Hematopoietic multipotent progenitor cell treated with erythropoietin and hydrocortisone succinate and interleukin-3 and kit ligand, for 4 days (in vitro differentiated cells): ENCODE measurements around the gene CFAP43.

Source experiments
- DNase-seq: peaks from one replicate; pipeline ENCODE4 v3.0.0-alpha.2; 2015

CFAP43 gene

GRCh38 chr10:104090611-104091010 is 141.6 kb downstream of the CFAP43 start:
- no peak for DNase-seq

DNA sequence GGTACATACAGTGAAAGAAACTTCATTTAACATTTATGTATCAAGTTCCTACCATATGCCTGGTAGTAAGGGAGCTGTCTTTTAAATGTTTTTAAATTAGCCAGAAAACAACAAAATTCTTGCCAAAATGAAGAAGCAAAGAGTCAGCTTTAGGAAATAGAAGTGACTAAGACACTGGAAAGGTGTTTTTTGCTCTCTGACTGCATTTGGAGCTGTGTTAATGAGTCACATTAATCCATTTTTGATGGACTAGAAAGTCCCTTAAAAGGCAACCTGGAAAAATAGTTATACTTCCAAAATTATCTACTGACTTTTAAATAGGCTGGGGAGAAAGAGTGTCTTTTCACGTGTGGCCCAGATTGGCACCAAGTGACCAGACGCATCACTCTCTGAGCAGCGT is 142.5 kb downstream of the CFAP43 start:
- no peak for DNase-seq

DNA sequence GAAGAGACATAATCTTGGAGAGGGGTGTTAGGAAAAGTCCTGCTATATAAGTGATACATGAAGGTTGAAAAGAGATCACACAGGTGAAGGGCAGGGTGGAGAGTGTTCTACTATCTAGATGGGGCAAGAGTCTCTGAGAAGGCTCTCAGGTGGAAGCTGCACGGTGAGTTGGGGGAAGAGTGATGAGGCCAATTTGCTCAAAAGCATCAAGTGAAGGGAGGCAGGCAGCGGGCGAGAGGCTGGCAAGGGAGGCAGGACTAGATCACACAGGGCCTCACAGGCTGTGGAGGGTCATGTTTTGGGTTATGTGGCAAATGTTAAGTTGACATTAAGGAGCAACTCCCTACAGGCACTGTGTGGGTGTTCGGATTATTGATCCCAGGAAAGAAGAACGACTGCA is 143.9 kb downstream of the CFAP43 start:
- DNase-seq = no peak

- DNase-seq = no peak
These were observed 146.3 kb downstream of the CFAP43 start, which contains the start of gene COL17A1 for GRCh38 chr10:104085801-104086400. Gene COL17A1 (minus strand): TSS chr10:104085880. CDS start chr10:104080673, 5,207 bp downstream.

DNA sequence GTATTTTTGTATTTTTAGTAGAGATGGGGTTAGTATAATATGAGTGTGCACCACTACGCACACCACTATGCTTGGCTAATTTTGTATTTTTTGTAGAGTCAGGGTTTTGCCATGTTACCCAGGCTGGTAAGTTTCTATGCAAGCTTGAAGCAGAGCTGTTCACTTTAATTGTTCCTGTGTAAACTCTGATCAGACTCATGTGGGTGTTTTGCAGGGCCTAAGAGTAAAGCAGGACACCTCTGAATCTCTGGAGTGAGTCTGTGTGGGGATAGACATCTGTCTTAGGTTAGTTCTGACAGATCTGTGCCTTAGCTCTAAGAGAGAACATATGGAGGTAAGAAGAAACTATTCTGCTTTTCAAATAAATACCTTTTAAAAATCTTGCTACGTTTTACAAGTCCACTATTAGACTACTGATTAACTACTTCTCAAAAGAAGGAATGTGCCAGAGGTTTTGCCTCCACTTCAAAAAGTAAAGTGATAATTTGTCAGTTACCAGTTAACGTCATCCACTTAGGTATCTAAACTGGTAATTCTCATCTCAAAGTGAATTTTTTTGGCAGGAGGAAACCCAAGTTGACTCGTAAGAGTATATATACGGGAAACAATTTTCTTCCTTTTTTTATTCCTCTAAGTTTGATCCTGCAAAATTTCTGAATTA is 147.6 kb downstream of the CFAP43 start:
- no peak for DNase-seq

GRCh38 chr10:104081998-104082397 is 150.2 kb downstream of the CFAP43 start:
- DNase-seq = no peak

DNA sequence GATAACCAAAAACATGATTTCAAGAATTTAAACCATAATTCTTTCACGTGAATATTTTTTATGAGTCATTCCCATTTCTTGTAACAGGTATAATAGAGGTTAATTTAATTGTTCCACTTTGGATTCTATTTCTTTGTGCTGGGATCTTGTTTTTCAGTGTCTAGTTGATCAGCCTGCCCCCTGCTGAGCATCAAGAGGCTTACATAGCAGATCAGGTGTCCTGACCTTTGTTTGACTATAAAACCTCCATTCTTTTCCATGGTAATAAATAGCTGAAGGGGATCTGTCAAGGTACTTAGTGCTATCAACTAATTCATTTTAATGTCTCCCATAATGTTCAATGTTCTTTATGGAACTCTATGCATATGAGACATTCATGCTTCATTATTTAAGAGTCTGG is 151.4 kb downstream of the CFAP43 start:
- peak; percentile 62 for DNase-seq
